BJ (cell line): ENCODE results near the gene OSBPL6. TPM values are rescaled to one million over a fixed set of nuclear protein-coding genes. Genes with fewer than 3 reads are reported as not detected.

Source experiments
- CTCF ChIA-PET: fragments of 350-600 bp; formaldehyde crosslinking; extraction: SDS; loops from one replicate; lab custom pipeline; 2021; ENCODE audit warnings: antibody characterized with exemption, inconsistent platforms; lab: Yijun Ruan, JAX
- POLR2A ChIA-PET: fragments of 300-600 bp; sonication (Branson Sonifier 250); formaldehyde crosslinking; extraction: SDS; loops from one replicate; lab custom pipeline; 2021; ENCODE audit warnings: antibody characterized with exemption; lab: Charles Lee
- DNase-seq: peaks from one replicate; pipeline ENCODE4 v3.0.0-alpha.2; 2011; ENCODE audit warnings: low read depth
- H3K27me3 ChIP-seq: 2 replicates; pipeline ENCODE4 v1.6.0; 2011; ENCODE audit warnings: low read length; ENCODE audit not compliant: control insufficient read depth, insufficient read depth
- H3K36me3 ChIP-seq: 2 replicates; pipeline ENCODE4 v1.5.1; 2011; ENCODE audit warnings: low read length; ENCODE audit not compliant: control insufficient read depth, insufficient read depth
- H3K4me3 ChIP-seq: 2 replicates; pipeline ENCODE4 v1.5.1; 2011; ENCODE audit warnings: low read depth, mild to moderate bottlenecking, control low read depth, low read length
- polyA plus RNA-seq: library from polyadenylated mRNA; depleted of rRNA; stranded (reverse); fragments of >200 nt; gene quantifications from 2 replicates; pipeline ENCODE4 v1.2.3, GENCODE V29; 2011
- TF ChIP-seq, protein P1 (sequence below): IDR thresholded peaks from 2 replicates; pipeline ENCODE4 v1.5.1; 2011; ENCODE audit warnings: low read depth, mild to moderate bottlenecking, control low read depth, inconsistent platforms, low read length, moderate library complexity; ENCODE audit not compliant: insufficient read depth

OSBPL6 gene
- polyA plus RNA-seq, 1 experiment = 3.7 TPM

DNA sequence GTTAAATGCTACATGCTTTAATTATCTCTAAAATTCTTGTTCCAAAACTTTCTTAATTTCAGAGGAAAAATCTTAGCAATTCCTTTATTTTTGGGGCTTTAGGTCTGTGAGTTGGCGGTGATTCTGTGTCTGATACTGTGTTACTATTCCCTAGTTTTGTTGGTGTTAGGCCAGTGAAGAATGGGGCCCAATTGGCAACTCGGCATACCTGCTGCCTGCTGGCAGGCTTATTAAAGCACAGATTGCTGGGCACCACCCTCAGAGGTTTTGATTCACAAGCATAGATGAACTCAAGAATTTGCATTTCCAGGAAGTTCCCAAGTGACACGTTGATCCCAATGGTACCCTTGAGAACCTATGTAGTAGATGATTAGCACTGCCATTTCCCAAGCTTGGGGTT lies 101.6 kb downstream of the OSBPL6 start:
- ChIA-PET POLR2A (no interaction called here), CTCF (interaction anchor here (1.5 to 2.0 kb wide), 2 partner anchors 23 to 124 kb away, joined by 3 to 4 read pairs; no protein-coding TSS in a partner anchor)
- Histone ChIP-seq H3K4me3 (no peak overlapping the region), H3K27me3 (no peaks in the 10 kb centered on the region), H3K36me3 (no peaks in the 10 kb centered on the region)
- DNase-seq = no peak
- TF ChIP-seq, protein P1, sequence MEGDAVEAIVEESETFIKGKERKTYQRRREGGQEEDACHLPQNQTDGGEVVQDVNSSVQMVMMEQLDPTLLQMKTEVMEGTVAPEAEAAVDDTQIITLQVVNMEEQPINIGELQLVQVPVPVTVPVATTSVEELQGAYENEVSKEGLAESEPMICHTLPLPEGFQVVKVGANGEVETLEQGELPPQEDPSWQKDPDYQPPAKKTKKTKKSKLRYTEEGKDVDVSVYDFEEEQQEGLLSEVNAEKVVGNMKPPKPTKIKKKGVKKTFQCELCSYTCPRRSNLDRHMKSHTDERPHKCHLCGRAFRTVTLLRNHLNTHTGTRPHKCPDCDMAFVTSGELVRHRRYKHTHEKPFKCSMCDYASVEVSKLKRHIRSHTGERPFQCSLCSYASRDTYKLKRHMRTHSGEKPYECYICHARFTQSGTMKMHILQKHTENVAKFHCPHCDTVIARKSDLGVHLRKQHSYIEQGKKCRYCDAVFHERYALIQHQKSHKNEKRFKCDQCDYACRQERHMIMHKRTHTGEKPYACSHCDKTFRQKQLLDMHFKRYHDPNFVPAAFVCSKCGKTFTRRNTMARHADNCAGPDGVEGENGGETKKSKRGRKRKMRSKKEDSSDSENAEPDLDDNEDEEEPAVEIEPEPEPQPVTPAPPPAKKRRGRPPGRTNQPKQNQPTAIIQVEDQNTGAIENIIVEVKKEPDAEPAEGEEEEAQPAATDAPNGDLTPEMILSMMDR = no peak

DNA sequence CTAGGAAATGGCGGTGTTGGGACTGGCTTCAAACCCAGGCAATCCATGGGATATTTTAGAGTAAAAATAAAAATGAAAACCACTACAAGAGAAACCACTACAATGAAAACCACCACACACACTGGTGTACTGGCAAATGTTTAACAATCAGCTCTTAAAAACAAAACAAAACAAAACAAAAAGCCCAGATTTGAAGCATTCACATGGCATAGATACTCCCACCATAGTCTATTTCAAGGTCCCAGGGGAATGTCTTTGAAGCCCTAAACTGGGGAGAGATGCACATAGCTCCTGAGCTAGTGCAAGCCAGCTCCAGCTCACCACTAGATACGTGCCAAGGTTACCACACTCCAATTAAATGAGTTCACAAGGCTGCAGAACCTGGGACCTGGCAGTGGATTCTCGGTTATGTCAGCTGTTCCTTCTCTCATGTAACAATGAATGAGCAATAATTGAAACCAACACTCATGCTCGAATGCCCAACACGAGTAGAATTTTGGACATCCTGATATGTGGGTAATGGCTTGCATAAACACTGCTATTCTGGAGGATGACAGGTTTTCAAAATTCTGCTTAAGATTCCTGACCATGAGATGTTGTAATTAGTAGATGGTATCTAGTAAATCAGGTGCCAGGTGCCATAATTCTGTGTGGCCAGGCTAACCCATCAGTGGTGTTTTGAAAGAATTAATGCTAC lies 102.2 kb downstream of the OSBPL6 start:
- no peaks in the 10 kb centered on the region for H3K36me3 ChIP-seq
- TF ChIP-seq, protein P1 = no peak
- POLR2A ChIA-PET = no interaction called here
- DNase-seq = no peak
- CTCF ChIA-PET = interaction anchor here (1.5 to 2.7 kb wide), 3 partner anchors 24 to 123 kb away, joined by 3 to 7 read pairs (median 4); no protein-coding TSS in a partner anchor
- no peaks in the 10 kb centered on the region for H3K27me3 ChIP-seq
- no peak overlapping the region for H3K4me3 ChIP-seq

GRCh38 chr2:178297091-178297411 lies 102.7 kb downstream of the OSBPL6 start:
- Histone ChIP-seq H3K27me3 (no peaks in the 10 kb centered on the region), H3K36me3 (no peaks in the 10 kb centered on the region), H3K4me3 (no peak overlapping the region)
- POLR2A ChIA-PET = no interaction called here
- TF ChIP-seq, protein P1 = no peak
- DNase-seq = no peak
- CTCF ChIA-PET = interaction anchor here (0.9 to 2.7 kb wide), 4 partner anchors 12 to 122 kb away, joined by 3 to 7 read pairs (median 4); no protein-coding TSS in a partner anchor

- TF ChIP-seq, protein P1 = no peak
- Histone ChIP-seq H3K4me3 (no peak overlapping the region), H3K36me3 (no peaks in the 10 kb centered on the region), H3K27me3 (no peaks in the 10 kb centered on the region)
- CTCF ChIA-PET = interaction anchor here (1.6 to 2.7 kb wide), 2 partner anchors 14 to 116 kb away, joined by 5 to 7 read pairs; no protein-coding TSS in a partner anchor
- DNase-seq = no peak
- POLR2A ChIA-PET = no interaction called here
Observed at GRCh38 chr2:178298785-178299212, 104.5 kb downstream of the OSBPL6 start.

- DNase-seq = no peak
- no peak overlapping the region for H3K4me3 ChIP-seq
- ChIA-PET CTCF (no interaction called here), POLR2A (no interaction called here)
- H3K27me3 ChIP-seq = no peaks in the 10 kb centered on the region
- TF ChIP-seq, protein P1 = no peak
- H3K36me3 ChIP-seq = no peaks in the 10 kb centered on the region
Observed at GRCh38 chr2:178301649-178302238, 107.4 kb downstream of the OSBPL6 start.
